ENCODE measurements around the gene AZU1. TPM values are rescaled to one million over a fixed set of nuclear protein-coding genes. Genes with fewer than 3 reads are reported as not detected.

The AZU1 gene
- total RNA-seq, 2 donors from 2014 or later = 1.1 TPM; not detected in 1

GRCh38 chr19:804419-805165, 23.0 kb upstream of the AZU1 start:
- H3K27ac ChIP-seq = no peak overlapping the region
- TF ChIP-seq, protein P1, sequence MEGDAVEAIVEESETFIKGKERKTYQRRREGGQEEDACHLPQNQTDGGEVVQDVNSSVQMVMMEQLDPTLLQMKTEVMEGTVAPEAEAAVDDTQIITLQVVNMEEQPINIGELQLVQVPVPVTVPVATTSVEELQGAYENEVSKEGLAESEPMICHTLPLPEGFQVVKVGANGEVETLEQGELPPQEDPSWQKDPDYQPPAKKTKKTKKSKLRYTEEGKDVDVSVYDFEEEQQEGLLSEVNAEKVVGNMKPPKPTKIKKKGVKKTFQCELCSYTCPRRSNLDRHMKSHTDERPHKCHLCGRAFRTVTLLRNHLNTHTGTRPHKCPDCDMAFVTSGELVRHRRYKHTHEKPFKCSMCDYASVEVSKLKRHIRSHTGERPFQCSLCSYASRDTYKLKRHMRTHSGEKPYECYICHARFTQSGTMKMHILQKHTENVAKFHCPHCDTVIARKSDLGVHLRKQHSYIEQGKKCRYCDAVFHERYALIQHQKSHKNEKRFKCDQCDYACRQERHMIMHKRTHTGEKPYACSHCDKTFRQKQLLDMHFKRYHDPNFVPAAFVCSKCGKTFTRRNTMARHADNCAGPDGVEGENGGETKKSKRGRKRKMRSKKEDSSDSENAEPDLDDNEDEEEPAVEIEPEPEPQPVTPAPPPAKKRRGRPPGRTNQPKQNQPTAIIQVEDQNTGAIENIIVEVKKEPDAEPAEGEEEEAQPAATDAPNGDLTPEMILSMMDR (IDR thresholded peaks at IDR 0.05) = no peak
- peaks cover 28 to 38% of the 10 kb centered on the region in 2 donors for H3K4me1 ChIP-seq (ENCODE audit: control insufficient read depth in 1 of 2, low read depth in 2 of 2)
- H3K9me3 ChIP-seq = no peaks in the 10 kb centered on the region
- DNase-seq (ENCODE audit: low spot score) = no peak
- H3K27me3 ChIP-seq (replicated peaks; ENCODE audit: insufficient read depth) = no peaks in the 10 kb centered on the region
- ATAC-seq (ENCODE audit: insufficient number of reproducible peaks, low FRiP score, low read depth) = no peak
- no peak overlapping the region for H3K4me3 ChIP-seq
- H3K36me3 ChIP-seq = peaks cover 61% of the 10 kb centered on the region

- Histone ChIP-seq H3K4me1 (ENCODE audit: control insufficient read depth in 1 of 2, low read depth in 2 of 2) (peaks cover 23 to 32% of the 10 kb centered on the region in 2 donors), H3K9me3 (no peaks in the 10 kb centered on the region), H3K4me3 (no peak overlapping the region), H3K36me3 (peaks cover 66% of the 10 kb centered on the region), H3K27me3 (replicated peaks; ENCODE audit: insufficient read depth) (no peaks in the 10 kb centered on the region), H3K27ac (no peak overlapping the region)
- TF ChIP-seq, protein P1 (IDR thresholded peaks at IDR 0.05) = peak; percentile 29
- DNase-seq (ENCODE audit: low spot score) (no peak), ATAC-seq (ENCODE audit: insufficient number of reproducible peaks, low FRiP score, low read depth) (no peak)
Observed at GRCh38 chr19:805166-805551, 22.5 kb upstream of the AZU1 start.

DNA sequence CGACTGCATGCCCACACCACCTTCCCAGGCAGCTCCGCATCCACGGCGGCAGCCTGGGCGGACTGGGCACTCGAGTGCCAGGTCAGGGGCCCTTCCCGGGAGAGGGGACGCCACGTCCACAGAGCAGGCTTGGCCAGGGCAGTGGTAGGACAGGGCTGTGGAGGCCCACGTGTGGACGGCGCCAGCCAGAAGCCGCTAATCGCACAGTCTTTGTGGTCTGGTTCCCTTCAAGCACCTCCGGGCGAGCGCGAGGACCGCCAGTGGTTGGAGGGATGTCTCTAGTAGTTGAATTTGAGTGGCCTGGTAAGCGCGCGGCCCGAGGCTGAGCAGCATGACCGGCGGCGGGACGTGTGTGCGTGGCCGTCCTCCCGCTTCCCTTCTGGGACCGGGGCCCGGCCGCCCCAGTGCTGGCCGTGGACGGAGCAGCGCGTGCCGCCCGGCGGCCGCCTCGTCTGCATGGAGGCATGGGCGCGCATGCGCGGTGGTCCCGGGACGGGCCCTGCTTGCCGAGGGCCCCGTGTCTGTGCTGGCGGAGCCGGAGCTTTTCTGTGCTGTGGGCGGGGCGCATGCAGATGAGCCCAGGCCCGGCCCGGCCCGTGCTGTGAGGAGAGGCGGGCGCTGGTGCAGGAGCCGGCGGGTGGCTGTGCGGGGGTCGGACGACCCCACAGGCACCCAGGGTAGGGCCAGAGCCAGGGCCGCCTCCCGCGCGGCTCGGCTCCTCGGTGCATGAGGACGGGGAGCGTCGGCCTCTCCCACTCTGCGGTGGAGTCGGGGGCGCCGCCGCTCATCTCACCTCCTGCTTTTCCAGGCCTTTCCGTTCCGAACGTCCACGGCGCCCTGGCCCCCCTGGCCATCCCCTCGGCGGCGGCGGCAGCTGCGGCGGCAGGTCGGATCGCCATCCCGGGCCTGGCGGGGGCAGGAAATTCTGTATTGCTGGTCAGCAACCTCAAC, 21.8 kb upstream of the AZU1 start:
- H3K27me3 ChIP-seq (replicated peaks; ENCODE audit: insufficient read depth) = no peaks in the 10 kb centered on the region
- H3K4me3 ChIP-seq = no peak overlapping the region
- no peak overlapping the region for H3K27ac ChIP-seq
- peaks cover 15 to 25% of the 10 kb centered on the region in 2 donors for H3K4me1 ChIP-seq (ENCODE audit: control insufficient read depth in 1 of 2, low read depth in 2 of 2)
- H3K9me3 ChIP-seq = no peaks in the 10 kb centered on the region
- TF ChIP-seq, protein P1 (IDR thresholded peaks at IDR 0.05) = no peak
- no peak for DNase-seq (ENCODE audit: low spot score)
- H3K36me3 ChIP-seq = peaks cover 74% of the 10 kb centered on the region
- no peak for ATAC-seq (ENCODE audit: insufficient number of reproducible peaks, low FRiP score, low read depth)

DNA sequence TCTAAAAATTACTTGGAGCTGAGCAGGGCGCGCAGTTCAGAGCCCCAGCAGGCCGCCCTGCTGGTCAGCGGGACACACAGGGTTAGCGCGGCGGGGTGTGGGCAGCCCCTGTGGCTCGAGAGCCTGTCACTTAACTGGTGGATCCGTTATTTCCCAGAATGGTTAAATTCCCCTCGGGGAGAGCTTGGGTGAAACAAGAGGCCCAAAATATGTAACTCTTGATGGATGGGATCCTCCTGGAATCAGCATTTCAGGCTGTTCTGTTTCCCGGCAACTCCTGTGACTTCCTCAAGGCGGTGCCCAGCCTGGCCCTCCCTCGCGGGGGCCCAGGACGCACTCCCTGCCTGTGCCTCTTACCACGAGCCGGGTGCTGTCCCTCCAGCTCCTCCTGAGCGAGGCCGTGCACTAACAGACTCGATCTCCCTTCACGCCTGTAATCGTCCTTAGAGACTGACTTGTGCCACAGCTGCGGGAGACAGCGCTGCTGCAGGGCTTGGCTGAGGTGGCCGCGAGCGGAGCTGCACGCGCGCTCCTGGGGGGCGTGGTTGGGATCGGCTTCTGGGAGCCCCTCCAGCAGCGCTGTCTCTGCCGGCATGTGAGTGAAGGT, 20.7 kb upstream of the AZU1 start:
- H3K4me1 ChIP-seq (ENCODE audit: control insufficient read depth in 1 of 2, low read depth in 2 of 2) = peaks cover 6 to 15% of the 10 kb centered on the region in 2 donors
- DNase-seq (ENCODE audit: low spot score) = no peak
- H3K36me3 ChIP-seq = peaks cover 84% of the 10 kb centered on the region
- no peak overlapping the region for H3K27ac ChIP-seq
- TF ChIP-seq, protein P1 (IDR thresholded peaks at IDR 0.05) = no peak
- no peak overlapping the region for H3K4me3 ChIP-seq
- no peaks in the 10 kb centered on the region for H3K9me3 ChIP-seq
- no peak for ATAC-seq (ENCODE audit: insufficient number of reproducible peaks, low FRiP score, low read depth)
- H3K27me3 ChIP-seq (replicated peaks; ENCODE audit: insufficient read depth) = no peaks in the 10 kb centered on the region
